HG03565 (cell line): ENCODE data around the gene ATP6V1G3.
"Not testable (repeated sequence)": the region's sequence is repeated elsewhere in the genome, so short reads cannot be mapped to it uniquely, and the experiment has no call there.

Source experiments
- ATAC-seq: cut with Tn5 transposase; IDR thresholded peaks from one replicate; pipeline ENCODE4 v1.9.1; 2021; ENCODE audit warnings: mild to moderate bottlenecking, moderate library complexity; ENCODE audit not compliant: unreplicated experiment

The ATP6V1G3 gene

DNA sequence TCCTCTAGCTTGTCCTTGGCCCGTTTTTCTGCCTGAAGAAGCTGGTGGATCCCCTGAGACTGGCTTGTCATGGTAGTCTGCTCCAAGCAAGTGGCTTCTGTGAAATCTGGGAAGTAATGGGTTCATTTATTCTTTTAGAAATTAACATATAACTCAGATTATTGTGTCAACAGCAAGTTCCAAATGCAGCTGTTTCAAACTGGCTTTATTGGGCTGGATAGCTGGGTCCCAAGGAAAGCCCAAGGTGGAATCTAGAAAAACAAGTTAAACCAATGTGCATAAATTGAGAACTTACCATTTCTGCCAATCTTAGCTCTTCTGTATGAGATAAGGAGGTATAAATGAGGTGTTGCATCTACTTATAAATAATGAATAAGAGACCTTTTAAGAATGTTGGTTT lies at the start of gene ATP6V1G3:
ATP6V1G3 (minus strand) TSS at position 101 of the 400 bp plus-strand sequence; CDS start at position 71, 30 bp downstream.
- no peak for ATAC-seq

DNA sequence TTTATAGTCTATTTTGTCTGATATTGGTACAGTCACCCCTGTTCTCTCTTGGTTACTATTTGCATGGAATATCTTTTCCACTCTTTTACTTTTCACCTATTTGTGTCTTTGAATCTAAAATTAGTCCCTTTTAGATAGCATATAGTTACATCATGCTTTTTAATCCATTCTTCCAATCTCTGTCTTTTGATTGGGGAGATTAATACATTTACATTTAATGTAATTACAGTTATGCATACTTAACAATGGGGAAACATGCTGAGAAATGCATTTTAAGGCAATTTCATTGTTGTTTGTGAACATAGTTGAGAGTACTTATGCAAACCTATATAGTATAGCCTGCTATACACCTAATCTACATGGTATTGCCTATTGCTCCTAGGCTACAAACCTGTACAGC lies 48.4 kb upstream of the ATP6V1G3 start:
- no peak for ATAC-seq

DNA sequence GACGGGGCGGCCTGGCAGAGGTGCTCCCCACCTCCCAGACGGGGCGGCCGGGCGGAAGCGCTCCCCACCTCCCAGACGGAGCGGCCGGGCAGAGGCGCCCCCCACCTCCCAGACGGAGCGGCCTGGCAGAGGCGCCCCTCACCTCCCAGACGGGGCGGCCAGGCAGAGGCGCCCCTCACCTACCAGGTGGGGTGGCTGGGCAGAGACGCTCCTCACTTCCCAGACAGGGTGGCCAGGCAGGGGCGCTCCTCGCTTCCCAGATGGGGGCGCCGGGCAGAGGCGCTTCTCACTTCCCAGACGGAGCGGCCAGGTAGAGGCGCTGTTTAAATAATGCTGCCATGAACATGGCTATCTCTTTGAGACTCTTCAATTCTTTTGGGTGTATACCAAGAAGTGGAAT lies 43.7 kb upstream of the ATP6V1G3 start:
- ATAC-seq: no peak

DNA sequence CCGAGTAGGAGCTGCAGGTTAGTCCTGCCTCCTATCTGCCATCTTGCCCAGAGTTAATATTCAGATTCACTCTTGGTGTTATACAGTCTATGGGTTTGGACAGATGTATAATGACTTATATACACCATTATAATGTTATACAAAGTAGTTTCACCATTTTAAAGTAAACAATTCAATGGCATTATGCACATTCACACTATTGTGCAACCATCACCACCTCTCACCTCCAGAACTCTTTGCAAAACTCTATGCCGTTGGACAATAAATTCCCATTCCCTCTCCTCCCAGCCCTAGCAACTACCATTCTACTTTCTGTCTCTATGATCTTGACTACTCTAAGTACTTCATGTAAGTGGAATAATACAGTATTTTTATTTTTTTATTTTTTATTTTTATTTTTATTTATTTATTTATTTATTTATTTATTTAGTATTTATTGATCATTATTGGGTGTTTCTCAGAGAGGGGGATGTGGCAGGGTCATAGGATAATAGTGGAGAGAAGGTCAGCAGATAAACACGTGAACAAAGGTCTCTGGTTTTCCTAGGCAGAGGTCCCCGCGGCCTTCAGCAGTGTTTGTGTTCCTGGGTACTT lies 42.8 kb upstream of the ATP6V1G3 start:
- ATAC-seq: not testable (repeated sequence)

GRCh38 chr1:198577444-198577843 lies 37.0 kb upstream of the ATP6V1G3 start:
- no peak for ATAC-seq

DNA sequence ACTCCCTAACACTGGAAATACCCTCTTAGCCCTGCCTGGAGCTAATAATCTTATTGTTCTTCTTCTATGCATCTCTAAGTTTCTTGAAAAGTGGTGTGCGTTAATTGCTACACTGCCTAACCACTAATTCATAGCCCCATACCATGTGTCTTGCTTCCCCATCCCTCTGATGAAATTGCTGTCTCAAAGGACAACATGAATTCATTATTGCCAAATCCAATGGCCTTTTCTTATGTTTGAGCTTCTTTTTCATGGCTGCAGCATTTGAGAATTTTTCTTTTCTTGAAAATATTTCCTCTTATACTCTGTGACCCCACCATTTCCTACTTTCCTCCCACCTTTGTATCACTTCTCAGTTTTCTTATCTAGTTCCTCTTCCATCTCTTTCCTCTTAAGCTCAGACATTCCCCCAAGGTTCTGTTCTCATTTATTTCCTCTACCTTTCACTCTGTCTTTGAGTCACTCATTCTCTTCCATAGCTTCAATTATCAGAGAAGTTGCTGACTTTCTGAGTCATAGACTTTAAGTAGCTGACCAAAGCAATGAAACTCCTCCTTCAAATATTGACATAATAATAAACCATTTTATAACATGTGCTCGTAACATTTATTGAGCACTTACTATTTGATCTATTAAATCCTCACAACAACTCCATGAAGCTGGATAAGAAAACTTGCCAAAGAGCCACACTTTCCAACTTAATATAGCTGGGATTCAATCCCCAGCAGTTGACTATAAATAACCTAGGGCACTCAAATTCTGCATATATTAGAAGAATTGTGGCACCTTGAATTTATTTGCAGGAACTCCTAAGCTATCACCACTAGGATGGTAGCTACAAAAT lies 35.5 kb upstream of the ATP6V1G3 start:
- ATAC-seq: peak; percentile 70

DNA sequence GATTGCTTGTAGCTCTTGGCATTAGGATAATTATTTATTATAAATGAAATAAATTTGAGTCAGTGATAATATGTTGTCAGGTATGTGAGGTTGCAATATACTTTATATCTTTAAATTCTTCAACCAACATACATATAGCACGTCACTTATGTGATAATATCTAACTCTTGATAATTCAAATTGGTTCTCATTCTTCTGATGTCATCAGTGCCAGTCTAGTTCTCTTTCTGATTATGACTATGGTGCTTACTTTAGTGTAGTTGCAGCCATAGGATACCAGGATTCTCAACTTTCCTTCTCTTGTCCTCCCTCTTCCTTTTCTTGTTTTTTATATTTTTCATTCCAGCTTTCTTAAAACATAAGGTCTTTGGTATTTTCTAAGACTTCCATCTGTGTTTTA lies 34.8 kb upstream of the ATP6V1G3 start:
- ATAC-seq: no peak

DNA sequence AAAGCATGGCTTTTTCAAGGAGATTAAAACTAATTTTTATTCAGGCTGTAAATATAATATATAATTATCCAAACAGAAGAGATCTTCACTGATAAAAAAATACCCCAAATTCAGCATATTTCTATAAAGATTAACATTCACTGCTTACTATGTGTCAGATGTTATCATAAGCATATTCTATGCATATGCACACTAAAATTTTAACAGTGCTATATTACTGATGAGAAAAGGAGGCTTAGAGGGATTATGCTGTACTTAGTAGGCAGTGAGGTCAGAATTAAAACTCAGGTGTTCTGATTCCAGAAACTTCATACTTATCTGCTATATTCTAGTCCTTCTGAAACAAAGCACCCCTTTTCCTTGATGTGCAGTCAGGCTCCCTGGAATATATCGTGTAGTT lies 33.8 kb upstream of the ATP6V1G3 start:
- ATAC-seq: no peak

- no peak for ATAC-seq
Observed at GRCh38 chr1:198564716-198565115, 24.2 kb upstream of the ATP6V1G3 start.

DNA sequence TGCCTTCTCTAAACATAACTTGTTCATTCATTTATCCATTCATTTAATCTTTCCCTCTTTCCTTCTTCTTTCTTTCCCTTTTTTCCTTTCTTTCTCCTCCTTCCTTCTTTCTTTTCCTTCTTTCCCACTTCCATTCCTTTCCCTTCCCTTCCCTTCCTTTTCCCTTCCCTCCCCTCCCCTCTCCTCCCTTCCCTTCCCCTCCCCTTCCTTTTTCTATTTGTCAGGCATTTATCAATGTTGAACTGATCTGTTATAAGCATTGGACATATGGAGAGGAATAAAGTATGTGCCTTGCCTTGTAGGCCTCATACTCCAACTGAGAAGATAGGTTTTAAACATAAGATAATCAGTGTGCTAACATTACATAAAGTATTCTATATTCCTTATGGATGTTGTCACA lies 23.7 kb upstream of the ATP6V1G3 start:
- no peak for ATAC-seq

DNA sequence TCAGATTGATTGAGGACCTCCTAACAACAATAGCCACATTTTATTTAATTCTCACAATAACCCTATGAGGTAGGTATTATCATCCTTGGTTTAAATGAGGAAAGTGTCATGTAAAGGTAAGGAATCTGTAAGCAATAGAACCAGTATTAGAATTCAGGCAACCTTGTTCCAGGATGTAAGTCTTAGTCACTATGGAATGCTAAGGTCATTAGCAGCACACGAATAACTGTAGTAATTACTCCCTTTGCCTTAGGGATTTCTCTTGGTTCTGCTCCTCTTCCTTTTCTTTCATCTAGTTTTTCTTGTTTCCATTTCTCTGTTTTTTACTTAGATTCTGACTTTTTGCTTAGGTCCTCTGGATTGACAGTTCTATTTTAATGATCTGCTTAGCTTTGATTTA lies 23.1 kb upstream of the ATP6V1G3 start:
- no peak for ATAC-seq

- ATAC-seq: no peak
Observed at GRCh38 chr1:198560161-198560560, 19.7 kb upstream of the ATP6V1G3 start.

GRCh38 chr1:198559362-198559761 lies 18.9 kb upstream of the ATP6V1G3 start:
- ATAC-seq: no peak

GRCh38 chr1:198558402-198558801 lies 17.9 kb upstream of the ATP6V1G3 start:
- no peak for ATAC-seq

DNA sequence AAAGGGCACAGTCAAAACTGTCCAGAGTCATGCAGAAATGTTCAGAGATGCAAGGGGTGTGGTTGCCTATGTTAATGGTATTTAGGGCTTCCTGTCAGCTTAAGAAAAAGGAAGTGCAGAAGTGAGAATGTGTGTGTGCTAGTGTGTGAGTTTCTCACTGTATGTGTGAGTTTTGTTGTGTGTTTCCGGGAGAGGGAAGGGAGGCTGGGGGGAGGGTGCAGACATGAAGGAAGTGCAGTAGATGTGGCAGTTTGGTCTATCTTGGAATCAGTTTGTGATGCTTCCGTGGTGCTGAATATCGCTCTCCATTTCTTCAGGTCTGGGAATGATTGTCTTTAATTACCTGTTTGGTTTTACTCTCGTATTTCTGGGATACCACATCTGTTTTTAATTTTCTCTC lies 16.5 kb upstream of the ATP6V1G3 start:
- ATAC-seq: peak; percentile 84

GRCh38 chr1:198552668-198553416 lies 12.4 kb upstream of the ATP6V1G3 start:
- no peak for ATAC-seq

GRCh38 chr1:198550941-198551524 lies 10.6 kb upstream of the ATP6V1G3 start:
- ATAC-seq: no peak

- peak; percentile 74 for ATAC-seq
Observed at GRCh38 chr1:198549866-198550265, 9.4 kb upstream of the ATP6V1G3 start.

GRCh38 chr1:198548890-198549289 lies 8.4 kb upstream of the ATP6V1G3 start:
- no peak for ATAC-seq

DNA sequence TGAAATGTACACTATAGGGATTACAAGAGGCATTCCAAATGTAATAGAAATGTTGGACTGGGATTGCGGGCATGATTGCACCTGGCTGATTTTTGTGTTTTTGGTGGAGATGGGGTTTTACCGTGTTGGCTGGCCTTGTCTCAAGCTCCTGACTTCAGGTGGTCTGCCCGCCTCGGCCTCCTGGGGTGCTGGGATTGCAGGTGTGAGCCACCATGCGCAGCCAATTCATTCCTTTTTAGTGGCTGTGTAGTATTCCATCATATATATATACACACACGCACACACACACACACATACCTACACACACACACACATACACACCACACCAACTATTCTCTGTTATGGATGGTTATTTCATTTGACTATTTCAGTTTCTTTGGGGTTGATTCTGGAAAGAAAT lies 4.7 kb upstream of the ATP6V1G3 start:
- ATAC-seq: no peak

- no peak for ATAC-seq
Observed at GRCh38 chr1:198544265-198544664, 3.8 kb upstream of the ATP6V1G3 start.
